OCI-LY1 (cell line): ENCODE data around the gene FOXK2.

Source experiments
- H2AFZ ChIP-seq: fragments of 200-600 bp; sonication (generic), shearing (Covaris generic); 2 replicates; pipeline ENCODE4 v1.6.0; 2014; ENCODE audit warnings: antibody characterized with exemption, mild to moderate bottlenecking, low read length
- H3F3A ChIP-seq: fragments of 200-600 bp; sonication (generic), shearing (Covaris generic); 2 replicates; pipeline ENCODE4 v1.6.0; 2014; ENCODE audit warnings: mild to moderate bottlenecking, antibody characterized with exemption, low read length, moderate library complexity; ENCODE audit not compliant: insufficient read depth
- H3K27ac ChIP-seq: fragments of 200-600 bp; sonication (generic); 2 replicates; pipeline ENCODE4 v1.5.1; 2014; ENCODE audit warnings: low read length, mixed run types, mild to moderate bottlenecking, low read depth; ENCODE audit not compliant: poor library complexity, severe bottlenecking
- H3K27me3 ChIP-seq: fragments of 200-600 bp; sonication (generic); 2 replicates; pipeline ENCODE4 v1.6.0; 2014; ENCODE audit warnings: antibody characterized with exemption, mild to moderate bottlenecking, low read length, moderate library complexity; ENCODE audit not compliant: insufficient read depth
- H3K36me3 ChIP-seq: fragments of 200-600 bp; sonication (generic); 2 replicates; pipeline ENCODE4 v1.6.1; 2014; ENCODE audit warnings: mild to moderate bottlenecking, antibody characterized with exemption, low read length, moderate library complexity, mixed read lengths; ENCODE audit not compliant: insufficient read depth
- H3K4me1 ChIP-seq: fragments of 200-600 bp; sonication (generic); 2 replicates; pipeline ENCODE4 v1.5.1; 2014; ENCODE audit warnings: mild to moderate bottlenecking, low read length, moderate library complexity; ENCODE audit not compliant: insufficient read depth, severe bottlenecking
- H3K4me2 ChIP-seq: fragments of 200-600 bp; sonication (generic), shearing (Covaris generic); 2 replicates; pipeline ENCODE4 v1.6.1; 2014; ENCODE audit warnings: low read length
- H3K4me3 ChIP-seq: fragments of 200-600 bp; sonication (generic); 2 replicates; pipeline ENCODE4 v1.5.1; 2014; ENCODE audit warnings: low read length, low read depth, mild to moderate bottlenecking, mixed read lengths; ENCODE audit not compliant: poor library complexity, severe bottlenecking
- H3K79me2 ChIP-seq: fragments of 200-600 bp; shearing (Covaris generic); 2 replicates; pipeline ENCODE4 v1.6.1; 2016; ENCODE audit warnings: mixed run types, low read length, mixed read lengths; ENCODE audit not compliant: insufficient read depth
- H3K9ac ChIP-seq: fragments of 200-600 bp; sonication (generic), shearing (Covaris generic); 2 replicates; pipeline ENCODE4 v1.6.1; 2014; ENCODE audit warnings: mild to moderate bottlenecking, low read length, mixed read lengths
- H3K9me2 ChIP-seq: fragments of 200-600 bp; sonication (generic), shearing (Covaris generic); 2 replicates; pipeline ENCODE4 v1.6.1; 2014; ENCODE audit warnings: low read depth, mild to moderate bottlenecking, low read length, mixed read lengths
- H3K9me3 ChIP-seq: fragments of 200-600 bp; shearing (Covaris generic); 2 replicates; pipeline ENCODE4 v1.6.1; 2014; ENCODE audit warnings: low read length, mixed read lengths
- H4K20me1 ChIP-seq: fragments of 200-600 bp; sonication (generic), shearing (Covaris generic); 2 replicates; pipeline ENCODE4 v1.6.0; 2016; ENCODE audit warnings: mild to moderate bottlenecking, low read length; ENCODE audit not compliant: insufficient read depth
- EZH2 ChIP-seq: fragments of 200-600 bp; sonication (generic), shearing (Covaris generic); IDR thresholded peaks from 2 replicates; pipeline ENCODE4 v1.8.0; 2017; ENCODE audit warnings: borderline replicate concordance, mixed run types, mild to moderate bottlenecking, antibody characterized with exemption, low read length, moderate library complexity, mixed read lengths
- TF ChIP-seq, protein P1 (sequence below): fragments of 200-600 bp; sonication (generic), shearing (Covaris generic); IDR thresholded peaks from 2 replicates; pipeline ENCODE4 v1.5.1; 2017; ENCODE audit warnings: mild to moderate bottlenecking, antibody characterized with exemption, low read length, moderate library complexity, mixed read lengths

FOXK2 gene

DNA sequence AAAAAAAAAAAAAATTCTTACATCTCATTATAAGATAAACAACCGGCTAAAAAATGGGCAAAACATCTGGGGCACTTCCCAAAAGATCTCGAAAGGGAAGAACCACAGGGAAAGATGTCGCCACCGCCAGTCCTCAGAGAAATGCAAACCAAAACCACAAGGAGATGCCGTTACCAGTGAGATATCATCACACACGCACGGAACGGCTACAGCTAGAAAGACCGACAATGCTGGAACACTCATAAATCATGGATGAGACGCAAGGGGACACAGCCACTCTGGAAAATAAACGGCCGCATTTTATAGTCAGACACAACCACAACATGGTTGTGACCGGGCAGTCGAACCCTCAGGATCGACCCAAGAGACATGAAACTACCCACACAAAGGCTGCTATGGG, 104.2 kb downstream of the FOXK2 start:
- Histone ChIP-seq H3K9me2 (no peaks in the 10 kb centered on the region), H3K4me3 (no peak overlapping the region), H3F3A (no peaks in the 10 kb centered on the region), H3K4me1 (no peaks in the 10 kb centered on the region), H3K36me3 (peaks cover 85% of the 10 kb centered on the region), H3K9ac (no peak overlapping the region), H3K79me2 (no peaks in the 10 kb centered on the region), H3K27ac (no peak overlapping the region), H4K20me1 (no peaks in the 10 kb centered on the region), H2AFZ (no peak overlapping the region), H3K9me3 (no peaks in the 10 kb centered on the region), H3K27me3 (no peaks in the 10 kb centered on the region), H3K4me2 (no peak overlapping the region)
- TF ChIP-seq, protein P1, sequence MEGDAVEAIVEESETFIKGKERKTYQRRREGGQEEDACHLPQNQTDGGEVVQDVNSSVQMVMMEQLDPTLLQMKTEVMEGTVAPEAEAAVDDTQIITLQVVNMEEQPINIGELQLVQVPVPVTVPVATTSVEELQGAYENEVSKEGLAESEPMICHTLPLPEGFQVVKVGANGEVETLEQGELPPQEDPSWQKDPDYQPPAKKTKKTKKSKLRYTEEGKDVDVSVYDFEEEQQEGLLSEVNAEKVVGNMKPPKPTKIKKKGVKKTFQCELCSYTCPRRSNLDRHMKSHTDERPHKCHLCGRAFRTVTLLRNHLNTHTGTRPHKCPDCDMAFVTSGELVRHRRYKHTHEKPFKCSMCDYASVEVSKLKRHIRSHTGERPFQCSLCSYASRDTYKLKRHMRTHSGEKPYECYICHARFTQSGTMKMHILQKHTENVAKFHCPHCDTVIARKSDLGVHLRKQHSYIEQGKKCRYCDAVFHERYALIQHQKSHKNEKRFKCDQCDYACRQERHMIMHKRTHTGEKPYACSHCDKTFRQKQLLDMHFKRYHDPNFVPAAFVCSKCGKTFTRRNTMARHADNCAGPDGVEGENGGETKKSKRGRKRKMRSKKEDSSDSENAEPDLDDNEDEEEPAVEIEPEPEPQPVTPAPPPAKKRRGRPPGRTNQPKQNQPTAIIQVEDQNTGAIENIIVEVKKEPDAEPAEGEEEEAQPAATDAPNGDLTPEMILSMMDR: no peak
- TF ChIP-seq EZH2: no peak

- Histone ChIP-seq H3K4me1 (no peaks in the 10 kb centered on the region), H3K27me3 (no peaks in the 10 kb centered on the region), H3K36me3 (peaks cover 73% of the 10 kb centered on the region), H2AFZ (no peak overlapping the region), H3K9me2 (no peaks in the 10 kb centered on the region), H3K4me3 (no peak overlapping the region), H3K9ac (no peak overlapping the region), H3K79me2 (no peaks in the 10 kb centered on the region; the same call in 1 of the 2 replicates), H3F3A (no peaks in the 10 kb centered on the region), H3K27ac (no peak overlapping the region), H4K20me1 (no peaks in the 10 kb centered on the region), H3K4me2 (no peak overlapping the region), H3K9me3 (no peaks in the 10 kb centered on the region)
- no peak for TF ChIP-seq EZH2
- TF ChIP-seq, protein P1: no peak
Observed at GRCh38 chr17:82627405-82627804, 107.9 kb downstream of the FOXK2 start.

DNA sequence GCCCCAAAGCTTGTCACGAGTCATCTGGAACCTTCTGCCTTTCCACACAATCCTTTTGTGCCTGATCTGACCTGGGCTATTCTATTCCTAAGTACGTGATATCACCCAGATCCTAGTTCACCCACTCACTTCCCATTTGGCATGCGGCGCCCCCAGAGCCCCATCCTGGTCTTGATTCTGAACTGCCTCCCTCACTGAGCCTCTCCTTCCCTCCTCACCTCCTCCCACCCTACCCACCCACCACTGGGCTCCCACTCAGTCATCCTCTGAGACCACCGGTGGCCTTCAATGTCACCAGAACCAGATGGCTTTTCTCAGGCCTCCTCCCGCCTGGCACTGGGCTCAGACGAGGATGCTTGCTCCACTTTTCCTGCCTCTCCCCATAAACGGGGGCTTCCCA, 110.2 kb downstream of the FOXK2 start:
- peaks cover 69% of the 10 kb centered on the region for H3K36me3 ChIP-seq
- no peaks in the 10 kb centered on the region for H3K9me3 ChIP-seq
- no peaks in the 10 kb centered on the region for H3K9me2 ChIP-seq
- no peaks in the 10 kb centered on the region for H3K27me3 ChIP-seq
- TF ChIP-seq, protein P1: no peak
- no peak for TF ChIP-seq EZH2
- H3K9ac ChIP-seq: no peak overlapping the region
- no peaks in the 10 kb centered on the region for H4K20me1 ChIP-seq
- peaks cover 1% of the 10 kb centered on the region for H3K79me2 ChIP-seq
- no peak overlapping the region for H3K4me3 ChIP-seq
- H3F3A ChIP-seq: no peaks in the 10 kb centered on the region
- no peaks in the 10 kb centered on the region for H3K4me1 ChIP-seq
- no peak overlapping the region for H3K27ac ChIP-seq
- H3K4me2 ChIP-seq: no peak overlapping the region
- H2AFZ ChIP-seq: no peak overlapping the region
